H1 (cell line): ENCODE data around the gene FADS2. TPM values are rescaled to one million over a fixed set of nuclear protein-coding genes. Genes with fewer than 3 reads are reported as not detected.

Source experiments
- CTCF ChIA-PET: fragments of 300-600 bp; sonication (Branson Sonifier 250); formaldehyde crosslinking; loops from one replicate; lab custom pipeline; 2021; ENCODE audit not compliant: partially characterized antibody; lab: Charles Lee
- POLR2A ChIA-PET: fragments of 300-600 bp; sonication (Branson Sonifier 250); formaldehyde crosslinking; loops from one replicate; lab custom pipeline; 2021; ENCODE audit warnings: inconsistent platforms; ENCODE audit not compliant: partially characterized antibody; lab: Charles Lee
- DNase-seq, 2 experiments: peaks; one replicate each; pipeline versions ENCODE4 v3.0.0 to v3.0.0-alpha.2; 2010 to 2022; ENCODE audit warnings: low spot score in 2 of 2, low read depth in 1 of 2, mixed read lengths in 1 of 2
- FAIRE-seq: peaks from 2 replicates; lab custom pipeline; 2011; peaks lifted over from hg19 to GRCh38; lab: Jason Lieb, UNC
- H2AFZ ChIP-seq: 2 replicates; pipeline ENCODE4 v1.8.1; 2012; ENCODE audit warnings: low read length, inconsistent platforms
- H2AK5ac ChIP-seq: 2 replicates; pipeline ENCODE4 v1.6.1; 2013; ENCODE audit warnings: low read depth, low read length
- H2BK120ac ChIP-seq: replicated peaks from 2 replicates; pipeline ENCODE3; 2013; ENCODE audit warnings: low read depth, low read length, inconsistent platforms
- H2BK12ac ChIP-seq: 2 replicates; pipeline ENCODE4 v1.6.1; 2013; ENCODE audit warnings: low read depth, low read length
- H2BK15ac ChIP-seq: 2 replicates; pipeline ENCODE4 v1.6.1; 2013; ENCODE audit warnings: low read length
- H2BK20ac ChIP-seq: 2 replicates; pipeline ENCODE4 v1.6.1; 2013; ENCODE audit warnings: low read length
- H2BK5ac ChIP-seq: 2 replicates; pipeline ENCODE4 v1.6.1; 2013; ENCODE audit warnings: low read depth, low read length
- H3K14ac ChIP-seq: 2 replicates; pipeline ENCODE4 v1.6.1; 2013; ENCODE audit warnings: inconsistent platforms; ENCODE audit not compliant: insufficient read length
- H3K18ac ChIP-seq: 2 replicates; pipeline ENCODE4 v1.6.1; 2013; ENCODE audit warnings: low read length; ENCODE audit errors: extremely low read depth
- H3K23ac ChIP-seq: 2 replicates; pipeline ENCODE4 v1.6.1; 2013; ENCODE audit warnings: inconsistent platforms; ENCODE audit not compliant: insufficient read length
- H3K23me2 ChIP-seq: 2 replicates; pipeline ENCODE4 v1.6.1; 2013; ENCODE audit warnings: low read depth, low read length
- H3K27ac ChIP-seq: 2 replicates; pipeline ENCODE4 v1.6.1; 2011; ENCODE audit warnings: low read depth, low read length, inconsistent platforms
- H3K27me3 ChIP-seq, 4 experiments: replicated peaks in 1 of 4; 1 replicate in 1 of 4; 2 replicates in 3 of 4; pipeline versions ENCODE4 v1.6.1 to v1.8.1; 2011 to 2013; ENCODE audit warnings: low read length in 3 of 4, mild to moderate bottlenecking in 3 of 4, inconsistent platforms in 2 of 4, mixed read lengths in 2 of 4, moderate library complexity in 1 of 4; ENCODE audit not compliant: control insufficient read depth in 3 of 4, insufficient read depth in 3 of 4; ENCODE audit errors: extremely low read depth in 1 of 4
- H3K36me3 ChIP-seq, 4 experiments: 2 replicates each; pipeline versions ENCODE4 v1.6.1 to v1.8.1; 2011 to 2013; ENCODE audit warnings: mild to moderate bottlenecking in 4 of 4, low read length in 3 of 4, moderate library complexity in 2 of 4, control low read depth in 1 of 4, inconsistent platforms in 1 of 4; ENCODE audit not compliant: insufficient read depth in 4 of 4, control insufficient read depth in 2 of 4
- H3K4ac ChIP-seq: replicated peaks from 2 replicates; pipeline ENCODE3; 2013; ENCODE audit warnings: low read length, low read depth, mixed read lengths, inconsistent platforms; ENCODE audit not compliant: insufficient read length
- H3K4me1 ChIP-seq, 4 experiments: replicated peaks in 1 of 4; 1 replicate in 1 of 4; 2 replicates in 3 of 4; pipeline versions ENCODE4 v1.6.1 to v1.8.1; 2011 to 2013; ENCODE audit warnings: low read length in 3 of 4, inconsistent platforms in 2 of 4, mixed read lengths in 1 of 4; ENCODE audit not compliant: insufficient read depth in 4 of 4, control insufficient read depth in 3 of 4
- H3K4me2 ChIP-seq, 2 experiments: 2 replicates each; pipeline versions ENCODE4 v1.6.1 to v1.8.1; 2011 to 2013; ENCODE audit warnings: low read depth in 2 of 2, low read length in 2 of 2, control low read depth in 1 of 2, inconsistent platforms in 1 of 2, mild to moderate bottlenecking in 1 of 2; ENCODE audit not compliant: insufficient read depth in 1 of 2
- H3K4me3 ChIP-seq, 4 experiments: fragments of 200-600, 300-600 bp in 1 of 4; sonication (generic), shearing (Covaris generic), sonication (Bioruptor Twin) in 1 of 4; 2 replicates each; pipeline versions ENCODE4 v1.5.1 to v1.8.1; 2011 to 2016; ENCODE audit warnings: low read length in 4 of 4, low read depth in 3 of 4, control low read depth in 2 of 4, inconsistent platforms in 2 of 4, mild to moderate bottlenecking in 2 of 4, mixed read lengths in 1 of 4, moderate library complexity in 1 of 4; ENCODE audit not compliant: insufficient read depth in 2 of 4; ENCODE audit errors: extremely low read depth in 1 of 4
- H3K56ac ChIP-seq: replicated peaks from 2 replicates; pipeline ENCODE3; 2013; ENCODE audit warnings: low read depth, mild to moderate bottlenecking, mixed read lengths, low read length, inconsistent platforms; ENCODE audit not compliant: insufficient read length
- H3K79me1 ChIP-seq: 2 replicates; pipeline ENCODE4 v1.6.1; 2013; ENCODE audit warnings: low read depth, low read length, control low read depth
- H3K79me2 ChIP-seq, 2 experiments: 2 replicates each; pipeline versions ENCODE4 v1.6.1 to v1.8.1; 2012 to 2013; ENCODE audit warnings: low read length in 2 of 2, mild to moderate bottlenecking in 2 of 2, inconsistent platforms in 1 of 2; ENCODE audit not compliant: insufficient read depth in 2 of 2, control insufficient read depth in 1 of 2
- H3K9ac ChIP-seq, 4 experiments: replicated peaks in 1 of 4; 1 replicate in 1 of 4; 2 replicates in 3 of 4; pipeline versions ENCODE4 v1.6.1 to v1.8.1; 2011 to 2013; ENCODE audit warnings: low read depth in 3 of 4, low read length in 3 of 4, control low read depth in 2 of 4, mild to moderate bottlenecking in 2 of 4, moderate library complexity in 2 of 4, inconsistent platforms in 1 of 4; ENCODE audit errors: extremely low read depth in 1 of 4
- H3K9me3 ChIP-seq, 2 experiments: 2 replicates each; pipeline versions ENCODE4 v1.6.1 to v1.8.1; 2012 to 2013; ENCODE audit warnings: mild to moderate bottlenecking in 2 of 2, moderate library complexity in 2 of 2, control low read depth in 1 of 2, inconsistent platforms in 1 of 2, low read depth in 1 of 2, low read length in 1 of 2, mixed read lengths in 1 of 2; ENCODE audit not compliant: insufficient read depth in 2 of 2
- H4K20me1 ChIP-seq, 2 experiments: replicated peaks in 1 of 2; 2 replicates each; pipeline versions ENCODE3 to v1.8.1; 2011 to 2013; ENCODE audit warnings: inconsistent platforms in 2 of 2, low read length in 2 of 2, mild to moderate bottlenecking in 1 of 2; ENCODE audit not compliant: insufficient read depth in 2 of 2, control insufficient read depth in 1 of 2
- H4K5ac ChIP-seq: 2 replicates; pipeline ENCODE4 v1.6.1; 2013; ENCODE audit warnings: low read length, low read depth, mixed read lengths, inconsistent platforms; ENCODE audit not compliant: insufficient read length
- H4K8ac ChIP-seq: 2 replicates; pipeline ENCODE4 v1.8.0; 2013; ENCODE audit warnings: mild to moderate bottlenecking, moderate library complexity, low read length, inconsistent platforms; ENCODE audit not compliant: insufficient read depth; ENCODE audit errors: extremely low read depth
- H4K91ac ChIP-seq: replicated peaks from 2 replicates; pipeline ENCODE3; 2013; ENCODE audit warnings: low read length, mixed read lengths, inconsistent platforms; ENCODE audit not compliant: insufficient read length
- ASH2L ChIP-seq: fragments of 200-600, 300-600 bp; sonication (generic); IDR thresholded peaks from one replicate; pipeline ENCODE4 v1.7.1; 2017; ENCODE audit warnings: low read length
- JUN ChIP-seq: IDR thresholded peaks from 2 replicates; pipeline ENCODE4 v1.6.1; 2011; ENCODE audit warnings: low read depth, mild to moderate bottlenecking, improper control_type of control experiment, low read length
- RBBP5 ChIP-seq: IDR thresholded peaks from 2 replicates; pipeline ENCODE4 v1.7.1; 2012; ENCODE audit warnings: low read depth, mild to moderate bottlenecking, inconsistent platforms, low read length, moderate library complexity, borderline replicate concordance
- WGBS, 2 experiments: shearing (Covaris generic) in 1 of 2; methylation state at CpG; one replicate each; pipeline versions ENCODE4 v1.1.6 to v1.1.7; 2013 to 2015; ENCODE audit warnings: low lambda C conversion rate in 2 of 2, mixed read lengths in 2 of 2, inconsistent platforms in 1 of 2, low coverage in 1 of 2, missing lambda C conversion rate in 1 of 2; ENCODE audit not compliant: insufficient replicate concordance in 2 of 2, insufficient coverage in 1 of 2, insufficient read length in 1 of 2; ENCODE audit errors: extremely low coverage in 1 of 2, missing lambda C conversion rate in 1 of 2; 5-methylcytosine and 5-hydroxymethylcytosine counted together
- polyA plus RNA-seq, 7 experiments: library from polyadenylated mRNA; depleted of rRNA in 3 of 7; stranded (reverse) in 5 of 7; unstranded in 2 of 7; fragments of >200 nt in 5 of 7; fragments of 200-250 nt in 2 of 7; gene quantifications; 1 replicate in 5 of 7; 2 replicates in 1 of 7; 4 replicates in 1 of 7; pipeline versions ENCODE4 v1.2.1 to v1.2.3, GENCODE V29; 2011 to 2013; ENCODE audit warnings: missing spikeins in 2 of 7, mixed read lengths in 2 of 7
- total RNA-seq: library from RNA; stranded (reverse); fragmentation: NEBNext Ultra II Directional; extraction: Animal tissue kit (Norgen Biotek cat#: 25700); gene quantifications from 2 replicates; pipeline ENCODE4 v1.2.1, GENCODE V29; 2021
- TF ChIP-seq, protein P1 (sequence below), 3 experiments: IDR thresholded peaks; 1 replicate in 2 of 3; 2 replicates in 1 of 3; pipeline versions ENCODE4 v1.5.1 to v1.6.1; 2011; ENCODE audit warnings: low read length in 3 of 3, mild to moderate bottlenecking in 3 of 3, inconsistent platforms in 2 of 3, low read depth in 1 of 3, moderate library complexity in 1 of 3; ENCODE audit not compliant: insufficient read depth in 1 of 3; ENCODE audit errors: control extremely low read depth in 1 of 3
- TF ChIP-seq, protein P2 (sequence below): IDR thresholded peaks from 2 replicates; pipeline ENCODE4 v1.6.1; 2012; ENCODE audit warnings: inconsistent platforms

The FADS2 gene
- total and polyA plus RNA-seq, 2 of the 8 experiments (the other 6 are each of a cell fraction or from before 2014, with no cell fraction given) = 499 to 701 TPM

DNA sequence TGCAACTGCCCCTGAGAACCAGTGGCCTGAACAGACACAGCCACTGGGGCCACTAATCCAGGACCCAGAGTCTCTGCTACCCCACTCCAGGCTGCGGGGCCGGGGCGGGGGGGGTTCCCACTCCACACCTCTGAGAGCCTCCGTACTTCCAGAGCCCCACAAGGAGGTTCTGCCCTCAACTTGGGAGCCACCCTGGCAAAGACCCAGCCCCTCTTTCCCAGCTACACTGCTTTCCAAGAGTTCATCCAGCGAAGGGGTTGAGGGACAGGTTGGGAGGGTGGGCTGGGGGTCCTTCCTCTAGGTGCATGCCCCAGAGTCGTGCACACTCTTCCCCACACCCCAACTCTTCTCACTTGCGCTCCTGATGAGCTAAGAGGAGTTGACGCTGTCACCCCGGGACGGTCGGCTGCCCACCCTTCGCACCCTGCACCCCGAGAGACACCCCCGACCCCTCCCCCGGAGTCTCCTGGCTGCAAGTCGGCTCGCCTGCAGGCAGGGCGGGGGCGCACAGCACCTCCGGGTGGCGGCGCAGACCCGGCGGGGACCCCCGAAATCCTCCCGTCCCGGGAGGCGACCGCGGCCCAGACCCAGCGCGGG lies 88.7 kb downstream of the FADS2 start:
- Histone ChIP-seq H3K18ac (no peak overlapping the region), H2AFZ (no peak overlapping the region), H3K23ac (no peak overlapping the region), H3K79me1 (no peaks in the 10 kb centered on the region), H3K4ac (no peak overlapping the region), H4K8ac (no peak overlapping the region; the same call in 1 of the 2 replicates), H3K9ac (peak overlapping the region in 1 of 4 experiments; percentile 22; a peak in 1 of 7 replicates), H2AK5ac (no peak overlapping the region), H4K20me1 (no peaks in the 10 kb centered on the region), H2BK5ac (no peak overlapping the region), H3K23me2 (peaks cover 7% of the 10 kb centered on the region; the same call in 1 of the 2 replicates), H2BK20ac (no peak overlapping the region), H4K91ac (no peak overlapping the region), H3K79me2 (no peaks in the 10 kb centered on the region), H2BK15ac (no peak overlapping the region), H3K56ac (no peak overlapping the region), H3K36me3 (no peaks in the 10 kb centered on the region), H3K14ac (no peak overlapping the region), H3K9me3 (no peaks in the 10 kb centered on the region), H3K4me3 (peak overlapping the region; percentile 32 to 66 (median 44)), H3K4me1 (peaks cover 0 to 13% (median 2%) of the 10 kb centered on the region in 4 experiments; a peak in 3 of 7 replicates), H3K27me3 (peaks cover 0 to 28% (median 20%) of the 10 kb centered on the region in 4 experiments; a peak in 6 of 7 replicates), H3K4me2 (peak overlapping the region; percentile 66 to 86), H2BK12ac (0 out of 2 replicates have a peak overlapping the region, but pooled peaks have one; percentile 75), H2BK120ac (no peak overlapping the region), H3K27ac (no peak overlapping the region), H4K5ac (no peak overlapping the region)
- DNase-seq (no peak), FAIRE-seq (no peak)
- TF ChIP-seq JUN = no peak
- TF ChIP-seq ASH2L = no peak
- TF ChIP-seq, protein P1, sequence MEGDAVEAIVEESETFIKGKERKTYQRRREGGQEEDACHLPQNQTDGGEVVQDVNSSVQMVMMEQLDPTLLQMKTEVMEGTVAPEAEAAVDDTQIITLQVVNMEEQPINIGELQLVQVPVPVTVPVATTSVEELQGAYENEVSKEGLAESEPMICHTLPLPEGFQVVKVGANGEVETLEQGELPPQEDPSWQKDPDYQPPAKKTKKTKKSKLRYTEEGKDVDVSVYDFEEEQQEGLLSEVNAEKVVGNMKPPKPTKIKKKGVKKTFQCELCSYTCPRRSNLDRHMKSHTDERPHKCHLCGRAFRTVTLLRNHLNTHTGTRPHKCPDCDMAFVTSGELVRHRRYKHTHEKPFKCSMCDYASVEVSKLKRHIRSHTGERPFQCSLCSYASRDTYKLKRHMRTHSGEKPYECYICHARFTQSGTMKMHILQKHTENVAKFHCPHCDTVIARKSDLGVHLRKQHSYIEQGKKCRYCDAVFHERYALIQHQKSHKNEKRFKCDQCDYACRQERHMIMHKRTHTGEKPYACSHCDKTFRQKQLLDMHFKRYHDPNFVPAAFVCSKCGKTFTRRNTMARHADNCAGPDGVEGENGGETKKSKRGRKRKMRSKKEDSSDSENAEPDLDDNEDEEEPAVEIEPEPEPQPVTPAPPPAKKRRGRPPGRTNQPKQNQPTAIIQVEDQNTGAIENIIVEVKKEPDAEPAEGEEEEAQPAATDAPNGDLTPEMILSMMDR (IDR thresholded peaks at IDR 0.05; ENCODE audit: control extremely low read depth in 1 of 3, insufficient read depth in 1 of 3, low read depth in 1 of 3, low read length in 3 of 3) = no peak
- TF ChIP-seq, protein P2, sequence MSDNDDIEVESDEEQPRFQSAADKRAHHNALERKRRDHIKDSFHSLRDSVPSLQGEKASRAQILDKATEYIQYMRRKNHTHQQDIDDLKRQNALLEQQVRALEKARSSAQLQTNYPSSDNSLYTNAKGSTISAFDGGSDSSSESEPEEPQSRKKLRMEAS = no peak
- TF ChIP-seq RBBP5 = 0 out of 2 replicates have a peak, but pooled peaks have one; percentile 18
- POLR2A ChIA-PET = interaction anchor here (1.6 to 2.4 kb wide), 2 partner anchors 8 to 15 kb away, joined by 3 to 9 read pairs; no protein-coding TSS in a partner anchor
- WGBS, 2 experiments = 56% methylated on average over 5 of the region's 32 CpGs; no CpG with 5 or more reads in 1 of the 2 experiments
- CTCF ChIA-PET = interaction anchor here (0.6 to 11.1 kb wide), 5 partner anchors 8 to 165 kb away, joined by 3 to 202 read pairs (median 4); no protein-coding TSS in a partner anchor
